Neural cell (in vitro differentiated cells): ENCODE results near the gene TMEM14B. TPM values are rescaled to one million over a fixed set of nuclear protein-coding genes. Genes with fewer than 3 reads are reported as not detected.
"Not testable (repeated sequence)": the region's sequence is repeated elsewhere in the genome, so short reads cannot be mapped to it uniquely, and the experiment has no call there.

Source experiments
- H2AFZ ChIP-seq: fragments of 200-600, 300-800 bp; sonication (generic), shearing (Covaris generic); 2 replicates; pipeline ENCODE4 v1.6.0; 2014; ENCODE audit warnings: low read depth, mild to moderate bottlenecking, antibody characterized with exemption, low read length, moderate library complexity
- H3F3A ChIP-seq: fragments of 200-600 bp; shearing (Covaris generic); 2 replicates; pipeline ENCODE4 v1.6.1; 2016; ENCODE audit warnings: mild to moderate bottlenecking, moderate library complexity, mixed read lengths, antibody characterized with exemption, low read length; ENCODE audit not compliant: insufficient read depth, poor library complexity, severe bottlenecking
- H3K27ac ChIP-seq: fragments of 200-600, 300-800 bp; sonication (generic), shearing (Covaris generic); 2 replicates; pipeline ENCODE4 v1.5.1; 2014; ENCODE audit warnings: mild to moderate bottlenecking, low read length, moderate library complexity
- H3K27me3 ChIP-seq: fragments of 300-800, 200-600 bp; sonication (generic), shearing (Covaris generic); 2 replicates; pipeline ENCODE4 v1.6.0; 2014; ENCODE audit warnings: mild to moderate bottlenecking, low read depth, low read length, moderate library complexity; ENCODE audit not compliant: insufficient read depth
- H3K36me3 ChIP-seq: fragments of 300-800, 200-600 bp; sonication (generic), shearing (Covaris generic); 2 replicates; pipeline ENCODE4 v1.5.1; 2014; ENCODE audit warnings: mild to moderate bottlenecking, antibody characterized with exemption, low read length, moderate library complexity; ENCODE audit not compliant: insufficient read depth
- H3K4me2 ChIP-seq: fragments of 300-800, 200-600 bp; sonication (generic), shearing (Covaris generic); 2 replicates; pipeline ENCODE4 v1.6.0; 2014; ENCODE audit warnings: mild to moderate bottlenecking, low read length
- H3K4me3 ChIP-seq: fragments of 300-800, 200-600 bp; sonication (generic), shearing (Covaris generic); 2 replicates; pipeline ENCODE4 v1.5.1; 2014; ENCODE audit warnings: mild to moderate bottlenecking, low read length, moderate library complexity
- H3K79me2 ChIP-seq: fragments of 200-600 bp; shearing (Covaris generic); replicated peaks from 2 replicates; pipeline ENCODE4 v1.6.0; 2014; ENCODE audit warnings: mild to moderate bottlenecking, low read length, moderate library complexity; ENCODE audit not compliant: insufficient read depth
- H3K9ac ChIP-seq: fragments of 300-800, 200-600 bp; sonication (generic), shearing (Covaris generic); 2 replicates; pipeline ENCODE4 v1.6.1; 2016; ENCODE audit warnings: mild to moderate bottlenecking, low read length, mixed read lengths
- H3K9me2 ChIP-seq: fragments of 200-600 bp; shearing (Covaris generic); 2 replicates; pipeline ENCODE4 v1.6.1; 2016; ENCODE audit warnings: mild to moderate bottlenecking, low read length, mixed read lengths; ENCODE audit not compliant: insufficient read depth
- H3K9me3 ChIP-seq: fragments of 200-600, 300-800 bp; sonication (generic), shearing (Covaris generic); 2 replicates; pipeline ENCODE4 v1.6.1; 2016; ENCODE audit warnings: mild to moderate bottlenecking, mixed run types, low read length, moderate library complexity, mixed read lengths
- H4K20me1 ChIP-seq: fragments of 200-600 bp; shearing (Covaris generic); 2 replicates; pipeline ENCODE4 v1.6.1; 2016; ENCODE audit warnings: mild to moderate bottlenecking, mixed run types; ENCODE audit not compliant: insufficient read depth
- CTCF ChIP-seq: fragments of 450-650 bp; IDR thresholded peaks from 2 replicates; pipeline ENCODE4 v1.5.1; 2014; ENCODE audit warnings: antibody characterized with exemption, mild to moderate bottlenecking, moderate library complexity; ENCODE audit not compliant: poor library complexity, severe bottlenecking
- EP300 ChIP-seq: fragments of 450-650 bp; conservative IDR thresholded peaks from 2 replicates; pipeline ENCODE4 v1.6.1; 2014; ENCODE audit warnings: antibody characterized with exemption, mild to moderate bottlenecking, moderate library complexity; ENCODE audit not compliant: poor library complexity, severe bottlenecking
- EZH2 ChIP-seq: fragments of 200-600, 300-800 bp; shearing (Covaris generic), sonication (generic); IDR thresholded peaks from 2 replicates; pipeline ENCODE4 v1.6.1; 2014; ENCODE audit warnings: antibody characterized with exemption, low read length, borderline replicate concordance, mild to moderate bottlenecking; ENCODE audit not compliant: insufficient read depth, poor library complexity, severe bottlenecking
- MXI1 ChIP-seq: fragments of 450-650 bp; conservative IDR thresholded peaks from 2 replicates; pipeline ENCODE4 v1.6.1; 2014; ENCODE audit warnings: antibody characterized with exemption, mild to moderate bottlenecking; ENCODE audit not compliant: poor library complexity, severe bottlenecking
- POLR2AphosphoS5 ChIP-seq: IDR thresholded peaks from 2 replicates; pipeline ENCODE4 v1.6.1; 2012
- RAD21 ChIP-seq: fragments of 450-650 bp; conservative IDR thresholded peaks from 2 replicates; pipeline ENCODE4 v1.6.1; 2014; ENCODE audit warnings: antibody characterized with exemption, mild to moderate bottlenecking, moderate library complexity
- REST ChIP-seq: IDR thresholded peaks from 2 replicates; pipeline ENCODE4 v1.6.1; 2012; ENCODE audit warnings: borderline replicate concordance
- SMC3 ChIP-seq: fragments of 450-650 bp; conservative IDR thresholded peaks from 2 replicates; pipeline ENCODE4 v1.6.1; 2014; ENCODE audit warnings: antibody characterized with exemption, mild to moderate bottlenecking, moderate library complexity; ENCODE audit not compliant: poor library complexity
- TAF1 ChIP-seq: IDR thresholded peaks from 2 replicates; pipeline ENCODE4 v1.6.1; 2012; ENCODE audit warnings: low read depth
- polyA plus RNA-seq: library from polyadenylated mRNA; depleted of rRNA; stranded (reverse); fragments of >200 nt; gene quantifications from 2 replicates; pipeline ENCODE4 v1.2.3, GENCODE V29; 2014

TMEM14B gene
- polyA plus RNA-seq, 1 donor from 2014 or later: 182 TPM

- no peaks in the 10 kb centered on the region for H3K9me3 ChIP-seq
- no peak overlapping the region for H3K9ac ChIP-seq
- H3K27me3 ChIP-seq: no peaks in the 10 kb centered on the region
- no peak overlapping the region for H3K4me3 ChIP-seq
- H3F3A ChIP-seq: no peaks in the 10 kb centered on the region
- no peaks in the 10 kb centered on the region for H3K36me3 ChIP-seq
- TF ChIP-seq EP300 (no peak), POLR2AphosphoS5 (no peak), EZH2 (no peak), MXI1 (no peak), CTCF (no peak), SMC3 (no peak)
- peaks cover 10% of the 10 kb centered on the region for H3K79me2 ChIP-seq
- no peaks in the 10 kb centered on the region for H3K9me2 ChIP-seq
- H3K27ac ChIP-seq: no peak overlapping the region
- H3K4me2 ChIP-seq: no peak overlapping the region
- no peak overlapping the region for H2AFZ ChIP-seq
- no peaks in the 10 kb centered on the region for H4K20me1 ChIP-seq
Measured at GRCh38 chr6:10720265-10720959, 27.2 kb upstream of the TMEM14B start.

GRCh38 chr6:10720960-10721849 is 26.4 kb upstream of the TMEM14B start:
- H3K36me3 ChIP-seq, H3F3A ChIP-seq, H3K27me3 ChIP-seq, H3K9ac ChIP-seq, H2AFZ ChIP-seq, H3K9me3 ChIP-seq, H3K4me2 ChIP-seq, H3K9me2 ChIP-seq, H3K27ac ChIP-seq, H3K4me3 ChIP-seq, H4K20me1 ChIP-seq, H3K79me2 ChIP-seq: not testable (repeated sequence)

- H3K9me2 ChIP-seq: no peaks in the 10 kb centered on the region
- H3F3A ChIP-seq: no peaks in the 10 kb centered on the region
- peak overlapping the region; percentile 89 for H2AFZ ChIP-seq
- no peaks in the 10 kb centered on the region for H3K36me3 ChIP-seq
- H3K27ac ChIP-seq: peak overlapping the region; percentile 56
- peak overlapping the region; percentile 61 for H3K4me2 ChIP-seq
- peaks cover 10% of the 10 kb centered on the region for H3K79me2 ChIP-seq
- peak overlapping the region; percentile 82 for H3K4me3 ChIP-seq
- no peaks in the 10 kb centered on the region for H3K9me3 ChIP-seq
- peak overlapping the region; percentile 75 for H3K9ac ChIP-seq
- TF ChIP-seq REST (no peak), CTCF (no peak), POLR2AphosphoS5 (no peak), MXI1 (no peak), RAD21 (no peak), SMC3 (no peak), EZH2 (no peak), TAF1 (no peak), EP300 (no peak)
- H4K20me1 ChIP-seq: no peaks in the 10 kb centered on the region
- H3K27me3 ChIP-seq: no peaks in the 10 kb centered on the region
Measured at GRCh38 chr6:10721850-10722569, 25.6 kb upstream of the TMEM14B start.
